C4-2B (cell line): ENCODE results near the gene ID1.
"Not testable (repeated sequence)": the region's sequence is repeated elsewhere in the genome, so short reads cannot be mapped to it uniquely, and the experiment has no call there.

ENCODE experiments used
- CTCF ChIP-seq: fragments of 450-650 bp; conservative IDR thresholded peaks from 2 replicates; pipeline ENCODE4 v1.5.1; 2017; ENCODE audit warnings: mild to moderate bottlenecking
- ZFX ChIP-seq: fragments of 450-650 bp; IDR thresholded peaks from 2 replicates; pipeline ENCODE4 v1.6.1; 2017

- not testable (repeated sequence) for TF ChIP-seq CTCF, ZFX
Observed at GRCh38 chr20:31626534-31626933, 21.4 kb downstream of the ID1 start.
